Measurements from ENCODE around the gene TPRG1.
A peak's percentile ranks its signal among the peaks of the same experiment; 100 is the strongest.

TPRG1 gene, protein sequence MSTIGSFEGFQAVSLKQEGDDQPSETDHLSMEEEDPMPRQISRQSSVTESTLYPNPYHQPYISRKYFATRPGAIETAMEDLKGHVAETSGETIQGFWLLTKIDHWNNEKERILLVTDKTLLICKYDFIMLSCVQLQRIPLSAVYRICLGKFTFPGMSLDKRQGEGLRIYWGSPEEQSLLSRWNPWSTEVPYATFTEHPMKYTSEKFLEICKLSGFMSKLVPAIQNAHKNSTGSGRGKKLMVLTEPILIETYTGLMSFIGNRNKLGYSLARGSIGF

GRCh38 chr3:189171707-189172106 lies at the start of gene TPRG1:
Gene TPRG1, plus strand, starts transcription at chr3:189171971. Its CDS starts 35,414 bp downstream, at chr3:189207385.
- H3K4me3 Mint-ChIP-seq = no peak within 1 kb of the TSS
- peaks cover 9% of the 10 kb centered on the region for H3K27me3 Mint-ChIP-seq
- no peak within 1 kb of the TSS for H3K27ac Mint-ChIP-seq
- no peaks in the 10 kb centered on the region for H3K36me3 Mint-ChIP-seq
- no peaks in the 10 kb centered on the region for H3K9me3 Mint-ChIP-seq
- H3K4me1 Mint-ChIP-seq = no peaks in the 10 kb centered on the region
- ATAC-seq (ENCODE audit: low read depth) (no peak), DNase-seq (ENCODE audit: low spot score in 2 of 2) (no peak)

GRCh38 chr3:189122110-189122509 lies 49.7 kb upstream of the TPRG1 start:
- Mint-ChIP-seq H3K4me3 (no peak overlapping the region), H3K9me3 (no peaks in the 10 kb centered on the region), H3K27ac (no peak overlapping the region), H3K36me3 (peaks cover 1% of the 10 kb centered on the region), H3K4me1 (no peaks in the 10 kb centered on the region), H3K27me3 (peaks cover 3% of the 10 kb centered on the region)
- DNase-seq (ENCODE audit: low spot score in 2 of 2) = no peak
- no peak for ATAC-seq (ENCODE audit: low read depth)

- no peaks in the 10 kb centered on the region for H3K9me3 Mint-ChIP-seq
- H3K27me3 Mint-ChIP-seq = peaks cover 3% of the 10 kb centered on the region
- H3K27ac Mint-ChIP-seq = no peak overlapping the region
- peaks cover 1% of the 10 kb centered on the region for H3K36me3 Mint-ChIP-seq
- no peak for ATAC-seq (ENCODE audit: low read depth)
- H3K4me1 Mint-ChIP-seq = no peaks in the 10 kb centered on the region
- no peak overlapping the region for H3K4me3 Mint-ChIP-seq
- no peak for DNase-seq (ENCODE audit: low spot score in 2 of 2)
These were observed 49.1 kb upstream of the TPRG1 start for GRCh38 chr3:189122526-189123205.

- H3K9me3 Mint-ChIP-seq = no peaks in the 10 kb centered on the region
- H3K4me3 Mint-ChIP-seq = no peak overlapping the region
- DNase-seq (ENCODE audit: low spot score in 2 of 2) (no peak), ATAC-seq (ENCODE audit: low read depth) (no peak)
- H3K36me3 Mint-ChIP-seq = no peaks in the 10 kb centered on the region
- peaks cover 3% of the 10 kb centered on the region for H3K27me3 Mint-ChIP-seq
- H3K4me1 Mint-ChIP-seq = no peaks in the 10 kb centered on the region
- H3K27ac Mint-ChIP-seq = no peak overlapping the region
These were observed 48.0 kb upstream of the TPRG1 start for GRCh38 chr3:189123595-189124387.

GRCh38 chr3:189132231-189132671 lies 39.5 kb upstream of the TPRG1 start:
- Mint-ChIP-seq H3K27ac (no peak overlapping the region), H3K9me3 (peaks cover 3% of the 10 kb centered on the region), H3K4me3 (peak overlapping the region; percentile 35), H3K27me3 (peaks cover 5% of the 10 kb centered on the region), H3K4me1 (peaks cover 8% of the 10 kb centered on the region), H3K36me3 (no peaks in the 10 kb centered on the region)
- DNase-seq (ENCODE audit: low spot score in 2 of 2) = no peak
- peak; percentile 45 for ATAC-seq (ENCODE audit: low read depth)

GRCh38 chr3:189132839-189133238 lies 38.9 kb upstream of the TPRG1 start:
- Mint-ChIP-seq H3K4me1 (peaks cover 8% of the 10 kb centered on the region), H3K27me3 (peaks cover 5% of the 10 kb centered on the region), H3K4me3 (no peak overlapping the region), H3K36me3 (no peaks in the 10 kb centered on the region), H3K27ac (no peak overlapping the region), H3K9me3 (peaks cover 3% of the 10 kb centered on the region)
- DNase-seq (ENCODE audit: low spot score in 2 of 2) (no peak), ATAC-seq (ENCODE audit: low read depth) (no peak)

DNA sequence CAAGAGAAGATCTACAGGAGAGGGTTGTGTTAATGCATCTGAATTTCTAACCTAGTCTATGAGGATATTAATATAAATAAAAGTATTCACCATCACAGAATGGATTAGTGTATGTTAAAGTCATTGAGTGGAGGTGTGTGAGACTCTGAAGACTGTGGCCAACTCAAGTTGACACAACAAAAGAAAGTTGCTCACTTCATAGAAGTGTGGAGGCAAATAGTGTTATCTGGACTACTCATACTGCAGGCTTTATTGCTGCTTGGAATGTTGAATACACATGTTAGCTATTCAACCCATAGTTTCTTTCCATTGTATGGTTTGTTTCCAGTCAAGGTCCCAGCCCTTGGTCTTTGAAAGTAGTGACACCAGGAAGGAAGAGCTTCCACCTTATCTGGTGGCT lies 38.0 kb upstream of the TPRG1 start:
- DNase-seq (ENCODE audit: low spot score in 2 of 2) = no peak
- Mint-ChIP-seq H3K27ac (no peak overlapping the region), H3K9me3 (peaks cover 3% of the 10 kb centered on the region), H3K27me3 (peaks cover 6% of the 10 kb centered on the region), H3K4me3 (no peak overlapping the region), H3K4me1 (peaks cover 8% of the 10 kb centered on the region), H3K36me3 (no peaks in the 10 kb centered on the region)
- ATAC-seq (ENCODE audit: low read depth) = no peak

DNA sequence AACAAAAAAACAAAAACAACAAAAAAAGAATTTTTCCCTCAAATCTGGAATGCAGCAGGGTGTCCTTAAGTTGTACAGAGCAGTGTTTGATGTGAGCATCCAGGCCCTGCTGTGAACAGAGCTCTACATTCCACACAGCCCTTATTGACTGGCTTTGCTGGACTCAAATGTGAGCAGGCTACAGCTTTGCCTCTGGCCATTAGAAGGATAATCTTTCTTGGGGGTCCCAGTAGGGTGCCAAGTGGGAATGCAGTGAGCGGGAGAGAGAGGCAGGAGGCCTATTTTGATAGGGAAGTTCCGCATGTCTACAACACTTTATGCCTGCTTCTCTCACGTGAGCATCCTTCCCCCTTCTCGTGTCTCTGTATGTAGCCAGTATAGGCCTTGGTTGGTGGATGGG lies 34.4 kb upstream of the TPRG1 start:
- peaks cover 3% of the 10 kb centered on the region for H3K9me3 Mint-ChIP-seq
- peaks cover 11% of the 10 kb centered on the region for H3K27me3 Mint-ChIP-seq
- H3K36me3 Mint-ChIP-seq = no peaks in the 10 kb centered on the region
- ATAC-seq (ENCODE audit: low read depth) (no peak), DNase-seq (ENCODE audit: low spot score in 2 of 2) (no peak)
- H3K4me3 Mint-ChIP-seq = no peak overlapping the region
- H3K4me1 Mint-ChIP-seq = peaks cover 3% of the 10 kb centered on the region
- no peak overlapping the region for H3K27ac Mint-ChIP-seq

DNA sequence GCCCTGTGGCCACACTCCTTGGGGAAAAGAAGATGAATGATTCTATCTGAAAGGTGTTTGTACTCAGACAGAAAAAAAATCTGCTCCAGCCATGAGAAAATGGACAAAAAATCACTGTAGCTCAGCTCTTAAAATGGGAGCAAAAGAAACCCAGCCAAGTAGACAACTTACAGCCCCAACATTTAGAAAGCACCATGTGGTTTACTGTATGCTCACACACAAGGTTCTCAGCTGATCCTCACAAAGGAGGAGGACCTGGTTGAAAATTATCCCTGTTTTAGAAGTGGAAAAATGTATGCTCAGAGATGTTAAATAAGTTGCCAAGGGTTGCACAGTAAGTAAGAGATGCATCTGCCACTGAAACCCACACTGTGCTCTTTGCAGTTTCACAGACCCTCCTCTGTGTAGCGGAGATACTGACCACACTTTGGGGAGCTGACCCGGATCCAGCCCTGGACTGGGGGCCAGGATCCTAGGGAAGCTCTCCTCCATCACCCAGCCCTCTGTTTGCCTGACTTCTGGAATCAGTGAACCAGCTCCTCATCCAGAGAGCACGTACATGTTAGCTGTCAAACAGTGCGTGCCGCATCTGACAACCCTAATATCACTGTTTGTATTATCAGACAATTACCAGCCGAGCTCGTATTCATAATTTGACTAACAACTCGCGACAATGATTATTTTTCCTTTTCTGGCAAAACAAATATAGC lies 32.7 kb upstream of the TPRG1 start:
- Mint-ChIP-seq H3K27ac (no peak overlapping the region), H3K4me1 (no peaks in the 10 kb centered on the region), H3K36me3 (no peaks in the 10 kb centered on the region), H3K4me3 (no peak overlapping the region), H3K27me3 (peaks cover 13% of the 10 kb centered on the region), H3K9me3 (no peaks in the 10 kb centered on the region)
- ATAC-seq (ENCODE audit: low read depth) = no peak
- DNase-seq (ENCODE audit: low spot score in 2 of 2) = no peak

DNA sequence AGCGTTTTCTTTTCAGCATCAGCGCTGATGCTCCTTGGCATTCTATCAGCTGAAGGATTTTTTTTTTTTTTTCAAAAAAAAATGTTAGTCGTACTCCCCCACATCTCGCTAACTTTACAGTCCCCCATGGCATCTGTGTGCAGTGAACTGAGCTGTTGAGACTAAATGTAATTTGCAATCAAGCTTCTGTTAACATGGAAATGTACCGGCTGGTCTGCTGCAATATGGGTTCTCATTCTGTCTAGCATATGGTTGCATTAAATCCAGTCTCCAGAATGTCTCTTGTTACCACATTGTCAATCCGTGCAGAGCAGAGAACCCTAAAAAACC lies 32.2 kb upstream of the TPRG1 start:
- Mint-ChIP-seq H3K27ac (no peak overlapping the region), H3K36me3 (no peaks in the 10 kb centered on the region), H3K4me3 (no peak overlapping the region), H3K27me3 (peaks cover 13% of the 10 kb centered on the region), H3K4me1 (peaks cover 2% of the 10 kb centered on the region), H3K9me3 (no peaks in the 10 kb centered on the region)
- ATAC-seq (ENCODE audit: low read depth) (no peak), DNase-seq (ENCODE audit: low spot score in 2 of 2) (no peak)

- DNase-seq (ENCODE audit: low spot score in 2 of 2) = no peak
- Mint-ChIP-seq H3K27ac (no peak overlapping the region), H3K9me3 (no peaks in the 10 kb centered on the region), H3K4me1 (peaks cover 4% of the 10 kb centered on the region), H3K4me3 (no peak overlapping the region), H3K36me3 (no peaks in the 10 kb centered on the region), H3K27me3 (peaks cover 14% of the 10 kb centered on the region)
- ATAC-seq (ENCODE audit: low read depth) = no peak
These were observed 29.2 kb upstream of the TPRG1 start for GRCh38 chr3:189142527-189142926.

GRCh38 chr3:189143321-189143720 lies 28.4 kb upstream of the TPRG1 start:
- no peak for DNase-seq (ENCODE audit: low spot score in 2 of 2)

DNA sequence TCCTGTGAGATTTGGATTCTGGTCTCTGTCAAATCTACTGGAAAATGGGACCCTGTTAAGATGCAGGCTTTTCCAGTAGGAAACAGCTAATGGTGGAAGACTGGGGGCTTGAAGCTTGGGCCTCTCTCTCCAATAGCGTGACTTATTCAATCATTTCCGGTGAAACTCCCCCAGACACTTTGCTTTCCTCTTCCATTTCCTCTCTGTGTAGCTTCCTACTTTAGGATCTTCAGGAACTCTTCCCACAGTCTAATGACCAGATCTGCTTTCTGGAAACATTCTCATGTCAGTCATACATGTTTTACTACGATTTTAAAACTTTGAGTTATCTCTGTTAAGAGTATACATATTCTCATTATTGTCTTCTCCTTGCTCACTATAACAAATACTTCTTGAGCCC lies 28.0 kb upstream of the TPRG1 start:
- H3K4me3 Mint-ChIP-seq = no peak overlapping the region
- DNase-seq (ENCODE audit: low spot score in 2 of 2) (no peak), ATAC-seq (ENCODE audit: low read depth) (no peak)
- H3K4me1 Mint-ChIP-seq = peaks cover 4% of the 10 kb centered on the region
- no peak overlapping the region for H3K27ac Mint-ChIP-seq
- no peaks in the 10 kb centered on the region for H3K36me3 Mint-ChIP-seq
- no peaks in the 10 kb centered on the region for H3K9me3 Mint-ChIP-seq
- peaks cover 16% of the 10 kb centered on the region for H3K27me3 Mint-ChIP-seq

More at GRCh38 chr3:189143321-189143720, 28.4 kb upstream of the TPRG1 start:
- no peak for ATAC-seq (ENCODE audit: low read depth)
- H3K4me1 Mint-ChIP-seq = peaks cover 4% of the 10 kb centered on the region
- H3K4me3 Mint-ChIP-seq = no peak overlapping the region
- peaks cover 18% of the 10 kb centered on the region for H3K27me3 Mint-ChIP-seq
- no peak overlapping the region for H3K27ac Mint-ChIP-seq
- H3K9me3 Mint-ChIP-seq = no peaks in the 10 kb centered on the region
- H3K36me3 Mint-ChIP-seq = no peaks in the 10 kb centered on the region

GRCh38 chr3:189144645-189145044 lies 27.1 kb upstream of the TPRG1 start:
- Mint-ChIP-seq H3K4me1 (peaks cover 4% of the 10 kb centered on the region), H3K36me3 (no peaks in the 10 kb centered on the region)

More at GRCh38 chr3:189144645-189145044, 27.1 kb upstream of the TPRG1 start:
- no peak overlapping the region for H3K27ac Mint-ChIP-seq
- H3K9me3 Mint-ChIP-seq = no peaks in the 10 kb centered on the region
- DNase-seq (ENCODE audit: low spot score in 2 of 2) (no peak), ATAC-seq (ENCODE audit: low read depth) (peak; percentile 53)
- H3K4me3 Mint-ChIP-seq = no peak overlapping the region
- H3K27me3 Mint-ChIP-seq = peaks cover 16% of the 10 kb centered on the region
